Measurements from ENCODE around the gene LIF.

Gene LIF

GRCh38 chr22:30262917-30263741 lies 16.6 kb upstream of the LIF start:
- peak; percentile 73 for DNase-seq (ENCODE audit: low spot score)

GRCh38 chr22:30262112-30262511 lies 15.6 kb upstream of the LIF start:
- no peak for DNase-seq (ENCODE audit: low spot score)

GRCh38 chr22:30261134-30261533 lies 14.6 kb upstream of the LIF start:
- no peak for DNase-seq (ENCODE audit: low spot score)

- DNase-seq (ENCODE audit: low spot score), result no peak
These were observed 14.1 kb upstream of the LIF start for GRCh38 chr22:30260682-30261081.

GRCh38 chr22:30260276-30260675 lies 13.7 kb upstream of the LIF start:
- DNase-seq (ENCODE audit: low spot score), result no peak

- no peak for DNase-seq (ENCODE audit: low spot score)
These were observed 7.8 kb upstream of the LIF start for GRCh38 chr22:30254314-30254713.

GRCh38 chr22:30253205-30253852 lies 6.8 kb upstream of the LIF start:
- no peak for DNase-seq (ENCODE audit: low spot score)

- DNase-seq (ENCODE audit: low spot score), result no peak
These were observed 6.0 kb upstream of the LIF start for GRCh38 chr22:30252411-30253204.

GRCh38 chr22:30251711-30252110 lies 5.2 kb upstream of the LIF start:
- DNase-seq (ENCODE audit: low spot score), result no peak

- DNase-seq (ENCODE audit: low spot score), result no peak
These were observed 4.2 kb upstream of the LIF start for GRCh38 chr22:30250661-30251267.

GRCh38 chr22:30250039-30250565 lies 3.5 kb upstream of the LIF start:
- no peak for DNase-seq (ENCODE audit: low spot score)

GRCh38 chr22:30249049-30250038 lies 2.8 kb upstream of the LIF start:
- no peak for DNase-seq (ENCODE audit: low spot score)

GRCh38 chr22:30248484-30248883 lies 1.9 kb upstream of the LIF start:
- DNase-seq (ENCODE audit: low spot score), result no peak

GRCh38 chr22:30247974-30248373 lies 1.4 kb upstream of the LIF start:
- no peak for DNase-seq (ENCODE audit: low spot score)

- no peak for DNase-seq (ENCODE audit: low spot score)
These were observed 1.0 kb upstream of the LIF start for GRCh38 chr22:30247561-30247960.

GRCh38 chr22:30246814-30247376 lies 336 bp upstream of the LIF start:
- no peak for DNase-seq (ENCODE audit: low spot score)

GRCh38 chr22:30245181-30245984 lies 1.2 kb downstream of the LIF start:
- no peak for DNase-seq (ENCODE audit: low spot score)

GRCh38 chr22:30244641-30245040 lies 1.9 kb downstream of the LIF start:
- no peak for DNase-seq (ENCODE audit: low spot score)

- no peak for DNase-seq (ENCODE audit: low spot score)
These were observed 2.5 kb downstream of the LIF start for GRCh38 chr22:30244066-30244465.

GRCh38 chr22:30243661-30244060 lies 2.9 kb downstream of the LIF start:
- DNase-seq (ENCODE audit: low spot score), result no peak
